MCF 10A (cell line): ENCODE results near the gene FOXP4. TPM values are rescaled to one million over a fixed set of nuclear protein-coding genes. Genes with fewer than 3 reads are reported as not detected.
"Not testable (repeated sequence)": the region's sequence is repeated elsewhere in the genome, so short reads cannot be mapped to it uniquely, and the experiment has no call there.

Experiments used
- BruUV-seq: library from RNA; stranded (reverse); fragments of 400-500 nt; replicated peaks from 2 replicates; lab custom pipeline; 2021; lab: Mats Ljungman, UMichigan
- CTCF ChIA-PET: fragments of 300-600 bp; sonication (Branson Sonifier 250); formaldehyde crosslinking; extraction: SDS; loops from one replicate; lab custom pipeline; 2021; ENCODE audit warnings: antibody characterized with exemption, inconsistent platforms; lab: Yijun Ruan, JAX
- POLR2A ChIA-PET: fragments of 300-600, 350-650 bp; sonication (Branson Sonifier 250); formaldehyde crosslinking; extraction: SDS; loops from one replicate; lab custom pipeline; 2020; ENCODE audit warnings: antibody characterized with exemption, inconsistent platforms; lab: Yijun Ruan, JAX
- DNase-seq: peaks from one replicate; pipeline ENCODE4 v3.0.0-alpha.2; 2018; ENCODE audit not compliant: unreplicated experiment
- H3K27ac Mint-ChIP-seq: one replicate; pipeline ENCODE4 v1.8.0; 2022; ENCODE audit warnings: mild to moderate bottlenecking, low read depth, mixed read lengths; ENCODE audit not compliant: unreplicated experiment
- H3K27me3 Mint-ChIP-seq: one replicate; pipeline ENCODE4 v1.8.0; 2022; ENCODE audit warnings: mixed read lengths; ENCODE audit not compliant: insufficient read depth, unreplicated experiment
- H3K36me3 Mint-ChIP-seq: one replicate; pipeline ENCODE4 v1.8.0; 2022; ENCODE audit warnings: mild to moderate bottlenecking, moderate library complexity, mixed read lengths; ENCODE audit not compliant: insufficient read depth, unreplicated experiment
- H3K4me1 Mint-ChIP-seq: one replicate; pipeline ENCODE4 v1.8.0; 2022; ENCODE audit warnings: mixed read lengths; ENCODE audit not compliant: insufficient read depth, unreplicated experiment
- H3K4me3 Mint-ChIP-seq: one replicate; pipeline ENCODE4 v1.8.0; 2022; ENCODE audit warnings: mild to moderate bottlenecking, moderate library complexity, mixed read lengths; ENCODE audit not compliant: unreplicated experiment
- H3K9me3 Mint-ChIP-seq: one replicate; pipeline ENCODE4 v1.8.0; 2022; ENCODE audit warnings: mixed read lengths; ENCODE audit not compliant: unreplicated experiment
- CTCF ChIP-seq: fragments of 200-600 bp; IDR thresholded peaks from one replicate; pipeline ENCODE4 v1.8.0; 2022; ENCODE audit warnings: antibody characterized with exemption, mild to moderate bottlenecking; ENCODE audit not compliant: unreplicated experiment
- intact Hi-C: fragments of 100-400 bp; cut with micrococcal nuclease; formaldehyde crosslinking; loops from 2 replicates; pipeline ENCODE4 v1.14.1; 2022
- total RNA-seq: library from RNA; stranded (reverse); gene quantifications from 2 replicates; pipeline ENCODE4 v1.2.3, GENCODE V29; 2022

The FOXP4 gene
- total RNA-seq, 1 experiment from 2014 or later = 16.5 TPM

GRCh38 chr6:41618598-41618997 is 72.4 kb downstream of the FOXP4 start:
- no TSS peak for BruUV-seq
- Mint-ChIP-seq H3K27me3 (no peaks in the 10 kb centered on the region), H3K4me1 (peaks cover 21% of the 10 kb centered on the region), H3K27ac (no peak overlapping the region), H3K4me3 (no peak overlapping the region), H3K36me3 (peaks cover 6% of the 10 kb centered on the region), H3K9me3 (peaks cover 7% of the 10 kb centered on the region)
- ChIA-PET CTCF (no interaction called here), POLR2A (interaction anchor here (0.9 to 1.4 kb wide), 3 partner anchors 10 to 18 kb away, joined by 3 to 4 read pairs (median 4); no protein-coding TSS in a partner anchor)
- no peak for DNase-seq
- TF ChIP-seq CTCF = no peak
- intact Hi-C loops = no loop called here

GRCh38 chr6:41619193-41619592 is 73.0 kb downstream of the FOXP4 start:
- POLR2A ChIA-PET = interaction anchor here (0.9 to 1.4 kb wide), 3 partner anchors 11 to 18 kb away, joined by 3 to 4 read pairs (median 4); no protein-coding TSS in a partner anchor
- H3K27me3 Mint-ChIP-seq, H3K4me3 Mint-ChIP-seq, H3K36me3 Mint-ChIP-seq, BruUV-seq, H3K27ac Mint-ChIP-seq, H3K9me3 Mint-ChIP-seq, CTCF ChIA-PET, intact Hi-C loops, DNase-seq: not testable (repeated sequence)
- peaks cover 21% of the 10 kb centered on the region for H3K4me1 Mint-ChIP-seq

GRCh38 chr6:41621367-41621766 is 75.2 kb downstream of the FOXP4 start:
- intact Hi-C loops = no loop called here
- ChIA-PET POLR2A (no interaction called here), CTCF (interaction anchor here (1.4 kb wide), 1 partner anchor 8 kb away, joined by 3 read pairs; no protein-coding TSS in a partner anchor)
- Mint-ChIP-seq H3K27ac (no peak overlapping the region), H3K4me3 (no peak overlapping the region), H3K9me3 (no peaks in the 10 kb centered on the region), H3K4me1 (peaks cover 37% of the 10 kb centered on the region), H3K27me3 (no peaks in the 10 kb centered on the region), H3K36me3 (no peaks in the 10 kb centered on the region)
- no peak for DNase-seq
- no TSS peak for BruUV-seq
- no peak for TF ChIP-seq CTCF

- no peak overlapping the region for H3K27ac Mint-ChIP-seq
- no peaks in the 10 kb centered on the region for H3K27me3 Mint-ChIP-seq
- ChIA-PET CTCF (interaction anchor here (0.7 to 1.4 kb wide), 3 partner anchors 8 to 59 kb away, joined by 3 to 4 read pairs (median 3); no protein-coding TSS in a partner anchor), POLR2A (no interaction called here)
- peaks cover 41% of the 10 kb centered on the region for H3K4me1 Mint-ChIP-seq
- intact Hi-C loops = no loop called here
- BruUV-seq = no TSS peak
- no peak for TF ChIP-seq CTCF
- DNase-seq = no peak
- H3K4me3 Mint-ChIP-seq = no peak overlapping the region
- no peaks in the 10 kb centered on the region for H3K9me3 Mint-ChIP-seq
- H3K36me3 Mint-ChIP-seq = no peaks in the 10 kb centered on the region
Measured at GRCh38 chr6:41621802-41622201, 75.6 kb downstream of the FOXP4 start.
